SK-N-MC (cell line): ENCODE data around the gene TDRD12.

ENCODE experiments used
- EZH2 ChIP-seq: fragments of 200-600 bp; sonication (generic); IDR thresholded peaks from one replicate; pipeline ENCODE4 v1.6.1; 2017; ENCODE audit warnings: antibody characterized with exemption
- POLR2AphosphoS5 ChIP-seq: IDR thresholded peaks from 2 replicates; pipeline ENCODE4 v1.6.1; 2012; ENCODE audit warnings: mild to moderate bottlenecking, low read depth, low read length, borderline replicate concordance

GRCh38 chr19:32749361-32749760 is 29.8 kb downstream of the TDRD12 start:
- TF ChIP-seq POLR2AphosphoS5 = no peak
- TF ChIP-seq EZH2 = no peak
